GM21825 (cell line): Measurements from ENCODE around the gene NKX2-8.
"Not testable (repeated sequence)": the region's sequence is repeated elsewhere in the genome, so short reads cannot be mapped to it uniquely, and the experiment has no call there.

Source experiments
- ATAC-seq: cut with Tn5 transposase; IDR thresholded peaks from one replicate; pipeline ENCODE4 v1.9.1; 2021; ENCODE audit warnings: mild to moderate bottlenecking, moderate library complexity; ENCODE audit not compliant: unreplicated experiment

The NKX2-8 gene

GRCh38 chr14:36580856-36581831 is 1.3 kb downstream of the NKX2-8 start:
- no peak for ATAC-seq

- no peak for ATAC-seq
Observed at GRCh38 chr14:36580141-36580855, 2.1 kb downstream of the NKX2-8 start.

GRCh38 chr14:36579573-36580140 is 2.8 kb downstream of the NKX2-8 start:
- no peak for ATAC-seq

- ATAC-seq: no peak
Observed at GRCh38 chr14:36579001-36579555, 3.3 kb downstream of the NKX2-8 start.

GRCh38 chr14:36570065-36570464 is 12.3 kb downstream of the NKX2-8 start:
- no peak for ATAC-seq

GRCh38 chr14:36556811-36557433 is 25.5 kb downstream of the NKX2-8 start:
- no peak for ATAC-seq

- no peak for ATAC-seq
Observed at GRCh38 chr14:36555998-36556743, 26.2 kb downstream of the NKX2-8 start.

GRCh38 chr14:36553656-36554260 is 28.7 kb downstream of the NKX2-8 start:
- no peak for ATAC-seq

- ATAC-seq: no peak
Observed at GRCh38 chr14:36550899-36551298, 31.5 kb downstream of the NKX2-8 start.

GRCh38 chr14:36544280-36544679 is 38.1 kb downstream of the NKX2-8 start:
- not testable (repeated sequence) for ATAC-seq

- no peak for ATAC-seq
Observed at GRCh38 chr14:36538051-36538450, 44.4 kb downstream of the NKX2-8 start.
